ENCODE measurements around the gene DSCAM.

Gene DSCAM

GRCh38 chr21:40120940-40121575 is 725.9 kb downstream of the DSCAM start:
- no peak for DNase-seq (ENCODE audit: low spot score)

DNA sequence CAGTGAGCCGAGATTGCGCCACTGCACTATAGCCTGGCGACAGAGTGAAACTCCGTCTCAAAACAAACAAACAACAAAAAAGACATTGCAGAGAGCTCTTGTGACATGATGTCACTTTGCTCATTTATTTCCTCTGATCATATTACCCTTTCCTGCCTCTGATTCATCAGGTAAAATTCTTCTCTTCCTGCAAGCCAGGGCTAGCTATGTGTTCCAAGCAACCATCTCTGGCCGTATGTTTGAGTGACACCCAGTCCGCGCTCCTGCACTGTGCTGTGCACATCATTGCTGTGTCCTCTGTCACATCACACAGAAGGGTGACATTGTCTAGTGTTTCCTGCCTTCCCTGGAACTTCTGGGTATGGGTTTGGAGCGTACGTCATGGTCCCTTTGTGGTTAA is 728.4 kb downstream of the DSCAM start:
- DNase-seq (ENCODE audit: low spot score) = no peak

- no peak for DNase-seq (ENCODE audit: low spot score)
These were observed 729.7 kb downstream of the DSCAM start for GRCh38 chr21:40117236-40117635.

DNA sequence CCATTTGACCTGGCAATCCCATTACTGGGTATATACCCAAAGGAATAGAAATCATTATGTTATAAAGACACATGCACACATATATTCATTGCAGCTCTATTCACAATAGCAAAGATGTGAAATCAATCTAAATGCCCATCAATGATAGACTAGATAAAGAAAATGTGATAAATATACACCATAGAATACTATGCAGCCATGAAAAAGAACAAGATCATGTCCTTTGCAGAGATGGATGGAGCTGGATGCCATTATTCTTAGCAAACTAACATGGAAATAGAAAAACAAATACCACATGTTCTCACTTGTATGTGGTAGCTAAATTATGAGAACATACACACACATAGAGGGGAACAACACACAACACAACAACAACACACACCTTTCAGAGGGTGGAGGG is 731.2 kb downstream of the DSCAM start:
- no peak for DNase-seq (ENCODE audit: low spot score)

GRCh38 chr21:40102682-40103081 is 744.3 kb downstream of the DSCAM start:
- no peak for DNase-seq (ENCODE audit: low spot score)

GRCh38 chr21:40099809-40100208 is 747.1 kb downstream of the DSCAM start:
- DNase-seq (ENCODE audit: low spot score) = no peak

- DNase-seq (ENCODE audit: low spot score) = no peak
These were observed 751.5 kb downstream of the DSCAM start for GRCh38 chr21:40095477-40095876.

DNA sequence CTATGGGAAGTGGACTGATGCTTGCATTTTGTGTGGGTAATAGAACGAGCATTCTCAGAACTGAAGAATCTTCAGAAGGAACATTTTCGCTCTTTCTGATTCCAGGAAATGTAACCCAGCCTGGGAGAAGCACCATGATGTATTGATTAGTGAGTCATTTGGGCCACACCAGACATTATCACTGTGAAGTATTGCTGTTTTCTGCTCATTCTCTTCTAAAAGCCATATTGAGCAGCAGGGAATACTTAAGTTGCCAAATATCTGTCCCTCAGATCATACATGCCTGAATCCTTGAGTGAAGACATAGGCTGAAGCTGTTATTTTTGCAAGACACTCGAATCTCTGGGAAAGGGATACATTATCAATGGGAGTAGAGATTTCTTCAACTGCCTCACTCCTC is 766.6 kb downstream of the DSCAM start:
- no peak for DNase-seq (ENCODE audit: low spot score)

DNA sequence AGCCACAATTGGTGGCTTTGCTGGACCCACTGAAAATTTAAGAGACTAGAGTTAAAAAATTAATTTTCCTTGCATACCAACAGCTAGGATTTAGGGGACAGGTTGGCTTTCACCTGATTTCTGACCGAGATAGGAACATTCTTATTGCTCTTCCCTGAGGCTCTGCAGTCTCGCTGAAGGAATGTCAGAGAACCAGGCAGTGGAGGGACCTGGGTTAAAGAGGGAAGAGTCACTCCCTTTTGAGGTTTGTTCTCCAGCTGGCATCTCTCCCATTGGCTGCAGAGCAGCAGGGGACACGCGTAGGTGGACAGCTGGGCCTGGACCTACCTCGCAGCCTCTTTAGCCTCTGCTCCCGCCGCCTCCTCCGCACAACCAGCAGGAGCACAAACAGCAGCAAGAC is 772.2 kb downstream of the DSCAM start:
- DNase-seq (ENCODE audit: low spot score) = no peak

DNA sequence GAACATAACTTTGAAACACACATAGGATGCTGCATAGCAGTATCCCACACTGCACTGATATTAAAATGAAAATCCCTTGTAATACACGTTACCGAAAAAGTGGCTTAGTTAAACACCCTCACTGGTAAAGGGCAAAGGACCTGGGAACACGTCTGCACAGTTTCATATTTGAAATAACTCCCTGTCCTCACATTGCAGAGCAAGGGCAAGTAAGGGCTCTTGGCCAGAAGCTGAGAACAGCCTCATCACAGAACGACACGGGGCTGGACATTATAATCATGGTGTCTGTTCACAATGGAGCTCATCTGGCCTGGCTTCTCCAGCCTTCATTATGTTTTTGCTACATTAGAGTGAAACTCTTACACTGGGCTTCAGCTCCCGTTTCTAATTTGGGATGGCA is 772.8 kb downstream of the DSCAM start:
- DNase-seq (ENCODE audit: low spot score) = no peak

- no peak for DNase-seq (ENCODE audit: low spot score)
These were observed 773.3 kb downstream of the DSCAM start for GRCh38 chr21:40073642-40074041.

- no peak for DNase-seq (ENCODE audit: low spot score)
These were observed 776.1 kb downstream of the DSCAM start for GRCh38 chr21:40070871-40071270.

DNA sequence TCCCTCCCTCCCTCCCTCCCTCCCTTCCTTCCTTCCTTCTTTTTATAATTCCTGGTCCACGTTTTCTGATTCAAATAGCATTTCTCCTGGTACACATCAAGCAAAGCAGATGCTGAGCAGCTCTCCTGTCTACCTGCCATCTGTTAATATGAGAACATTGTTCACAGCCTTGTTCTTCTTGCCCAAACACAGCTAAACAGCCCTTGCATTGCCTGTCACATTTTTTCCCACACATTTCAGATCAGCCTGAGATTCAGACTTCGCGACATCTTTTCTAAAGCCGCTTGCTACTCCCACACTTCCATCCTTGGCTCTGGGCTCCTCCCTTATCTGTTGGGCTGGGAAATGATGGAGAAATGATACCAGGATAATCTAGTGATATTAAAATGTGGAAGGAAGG is 779.2 kb downstream of the DSCAM start:
- no peak for DNase-seq (ENCODE audit: low spot score)

GRCh38 chr21:40066221-40066620 is 780.7 kb downstream of the DSCAM start:
- DNase-seq (ENCODE audit: low spot score) = no peak

DNA sequence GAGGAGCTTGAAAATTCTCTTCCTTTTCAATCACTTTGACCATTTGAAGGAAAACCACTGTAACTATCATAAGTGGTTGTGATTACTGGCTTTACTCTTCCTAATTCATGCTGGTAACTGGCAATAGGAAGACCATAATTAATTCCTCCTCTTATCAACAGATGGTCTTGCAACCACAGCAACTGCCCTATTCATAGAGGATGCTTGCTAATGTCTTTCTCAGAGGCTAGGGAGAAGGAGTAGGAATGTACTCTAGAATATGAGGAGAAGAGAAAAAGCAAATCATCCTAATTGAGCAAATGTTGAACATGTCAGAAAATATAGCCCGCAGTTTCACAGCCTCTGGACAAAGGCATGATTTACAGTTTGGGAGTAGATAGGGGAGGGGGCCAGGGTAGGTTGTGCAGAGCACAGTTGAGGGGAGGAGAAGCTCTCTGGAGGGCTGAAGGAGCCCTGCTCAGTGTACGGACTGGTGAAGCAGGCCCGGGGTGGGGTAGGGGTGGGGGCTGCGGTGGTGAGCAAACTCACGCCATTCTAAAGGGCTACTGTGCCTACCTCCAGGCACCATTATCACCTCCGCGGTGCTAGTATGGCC is 786.8 kb downstream of the DSCAM start:
- DNase-seq (ENCODE audit: low spot score) = no peak

GRCh38 chr21:40057331-40057730 is 789.6 kb downstream of the DSCAM start:
- no peak for DNase-seq (ENCODE audit: low spot score)

GRCh38 chr21:40056031-40056430 is 790.9 kb downstream of the DSCAM start:
- no peak for DNase-seq (ENCODE audit: low spot score)

- no peak for DNase-seq (ENCODE audit: low spot score)
These were observed 792.6 kb downstream of the DSCAM start for GRCh38 chr21:40054403-40054802.

DNA sequence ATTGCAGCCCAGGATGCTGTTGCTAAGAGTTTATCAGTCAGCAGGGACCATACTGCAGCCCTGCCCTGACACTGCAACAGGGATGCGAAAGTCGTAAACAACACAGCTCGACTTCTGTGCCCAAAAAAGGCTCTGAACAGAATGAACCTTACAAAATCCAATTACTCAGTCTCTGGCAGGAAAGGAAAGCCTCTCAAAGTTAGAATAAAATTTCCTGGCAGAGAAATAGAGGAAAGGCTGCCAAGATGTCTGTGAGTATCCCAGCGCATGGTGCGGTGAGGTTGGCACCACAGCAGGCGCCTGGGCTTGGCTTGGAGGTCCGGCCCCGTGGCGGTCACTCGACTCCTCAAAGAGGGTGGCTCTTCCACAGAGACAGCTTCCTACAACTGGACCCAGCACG is 794.0 kb downstream of the DSCAM start:
- no peak for DNase-seq (ENCODE audit: low spot score)

DNA sequence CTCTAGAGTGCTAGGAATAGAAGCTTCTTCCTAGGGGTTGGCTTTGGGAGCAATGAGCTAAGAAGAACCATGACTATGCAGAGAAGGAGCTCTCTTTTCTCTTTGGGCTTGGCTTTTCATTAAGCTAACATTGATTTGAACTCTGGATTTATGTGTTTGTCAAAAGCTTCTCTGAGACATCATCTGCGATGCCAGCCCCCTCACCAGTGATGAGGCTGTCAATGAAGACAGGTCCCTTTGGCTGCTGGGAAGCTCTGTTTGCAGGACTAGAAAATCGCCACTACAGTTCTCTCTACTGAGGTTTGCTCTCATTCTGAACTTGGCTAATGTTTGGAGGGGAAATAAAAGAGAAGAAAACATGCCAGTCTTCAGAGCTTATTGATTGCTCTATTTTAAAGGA is 794.7 kb downstream of the DSCAM start:
- DNase-seq (ENCODE audit: low spot score) = no peak

DNA sequence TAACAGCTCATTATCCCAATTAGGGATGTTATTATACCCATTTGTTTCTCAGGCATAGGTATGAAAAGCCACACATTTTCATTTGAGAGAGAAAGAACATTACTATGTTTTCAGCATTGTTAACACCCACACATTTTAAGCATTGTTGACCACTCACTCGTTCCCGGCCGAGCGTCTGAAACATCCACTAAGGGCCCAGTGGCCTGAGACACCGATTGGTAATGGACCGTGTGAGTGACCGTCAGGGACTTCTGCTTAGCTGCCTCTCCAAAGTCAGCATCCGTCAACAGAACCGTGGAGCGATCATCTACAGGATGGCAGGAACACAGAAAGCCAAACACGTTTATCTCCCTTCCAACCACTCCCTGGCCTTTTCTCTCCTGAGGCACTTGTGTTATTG is 795.2 kb downstream of the DSCAM start:
- no peak for DNase-seq (ENCODE audit: low spot score)

GRCh38 chr21:40049931-40050290 is 797.0 kb downstream of the DSCAM start:
- no peak for DNase-seq (ENCODE audit: low spot score)

DNA sequence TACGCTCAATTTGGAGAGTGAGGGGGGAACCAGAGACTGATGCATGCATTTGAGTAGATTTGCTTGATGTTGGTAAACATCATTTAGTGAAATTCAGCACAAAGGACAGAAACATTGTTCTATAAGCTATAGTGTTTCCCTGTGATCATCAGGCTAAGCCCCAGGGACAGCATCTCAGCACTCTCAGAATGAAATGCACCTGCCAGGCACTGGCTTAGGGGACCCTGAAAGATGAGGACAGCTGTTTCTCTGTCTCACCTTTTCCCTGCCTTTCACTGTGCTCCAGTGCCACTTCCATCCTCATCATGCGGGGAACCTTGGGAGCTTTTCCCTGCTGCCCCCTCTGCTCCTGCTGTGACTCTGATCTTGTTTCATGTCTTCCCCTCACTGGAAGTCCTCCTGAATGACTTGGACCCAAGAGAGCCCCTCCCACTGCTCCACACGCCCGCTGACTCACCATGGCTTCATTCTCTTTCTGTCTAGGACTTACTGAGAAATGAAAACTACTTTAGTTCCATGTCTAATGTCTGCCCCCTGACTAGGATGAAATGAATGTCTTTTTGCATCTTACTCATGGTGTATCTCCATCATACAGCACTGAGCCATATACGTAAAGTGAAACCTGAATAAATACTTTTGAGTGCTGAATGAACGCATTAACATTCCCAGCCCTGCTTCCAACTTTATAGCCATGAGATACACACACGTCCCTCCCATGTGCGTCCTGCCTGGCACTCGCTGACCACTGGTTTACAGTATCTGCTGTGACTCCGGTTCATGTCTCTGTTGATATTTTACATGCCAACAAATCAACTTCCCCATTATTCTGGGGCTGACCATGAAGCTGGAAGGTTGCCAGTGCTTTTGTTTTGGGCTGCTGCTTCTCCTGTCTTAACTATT is 797.7 kb downstream of the DSCAM start:
- DNase-seq (ENCODE audit: low spot score) = no peak

Measured in AG20443 (cell line).